DOHH2 (cell line): ENCODE measurements around the gene ADAMTS12.

ENCODE experiments used
- EZH2phosphoT487 ChIP-seq: fragments of 200-600 bp; sonication (generic); IDR thresholded peaks from 2 replicates; pipeline ENCODE4 v1.6.1; 2017; ENCODE audit warnings: borderline replicate concordance, mild to moderate bottlenecking, antibody characterized with exemption, low read length, moderate library complexity, mixed read lengths
- TF ChIP-seq, protein P1 (sequence below): fragments of 200-600 bp; sonication (generic); IDR thresholded peaks from one replicate; pipeline ENCODE4 v1.5.1; 2014; ENCODE audit warnings: antibody characterized with exemption, mild to moderate bottlenecking, low read depth, low read length; ENCODE audit not compliant: poor library complexity, severe bottlenecking

DNA sequence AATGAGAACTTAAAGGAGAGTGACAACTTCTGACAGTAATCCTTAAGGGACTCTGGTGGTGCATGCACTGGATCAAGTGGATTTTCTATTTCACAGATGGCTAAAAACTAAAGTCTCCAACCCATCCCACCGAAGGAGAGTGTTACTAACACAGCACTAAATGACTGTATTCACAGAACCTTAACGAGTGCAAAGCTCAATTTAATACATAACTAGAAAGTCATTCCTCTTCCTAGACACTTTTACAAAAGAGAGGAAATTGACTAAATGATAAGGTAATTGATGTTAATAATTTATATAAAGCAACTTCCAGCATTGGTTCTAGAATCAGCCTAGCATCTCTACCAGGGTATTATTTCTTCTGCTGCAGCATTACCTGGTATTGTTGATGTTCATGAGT is 189.8 kb downstream of the ADAMTS12 start:
- TF ChIP-seq, protein P1, sequence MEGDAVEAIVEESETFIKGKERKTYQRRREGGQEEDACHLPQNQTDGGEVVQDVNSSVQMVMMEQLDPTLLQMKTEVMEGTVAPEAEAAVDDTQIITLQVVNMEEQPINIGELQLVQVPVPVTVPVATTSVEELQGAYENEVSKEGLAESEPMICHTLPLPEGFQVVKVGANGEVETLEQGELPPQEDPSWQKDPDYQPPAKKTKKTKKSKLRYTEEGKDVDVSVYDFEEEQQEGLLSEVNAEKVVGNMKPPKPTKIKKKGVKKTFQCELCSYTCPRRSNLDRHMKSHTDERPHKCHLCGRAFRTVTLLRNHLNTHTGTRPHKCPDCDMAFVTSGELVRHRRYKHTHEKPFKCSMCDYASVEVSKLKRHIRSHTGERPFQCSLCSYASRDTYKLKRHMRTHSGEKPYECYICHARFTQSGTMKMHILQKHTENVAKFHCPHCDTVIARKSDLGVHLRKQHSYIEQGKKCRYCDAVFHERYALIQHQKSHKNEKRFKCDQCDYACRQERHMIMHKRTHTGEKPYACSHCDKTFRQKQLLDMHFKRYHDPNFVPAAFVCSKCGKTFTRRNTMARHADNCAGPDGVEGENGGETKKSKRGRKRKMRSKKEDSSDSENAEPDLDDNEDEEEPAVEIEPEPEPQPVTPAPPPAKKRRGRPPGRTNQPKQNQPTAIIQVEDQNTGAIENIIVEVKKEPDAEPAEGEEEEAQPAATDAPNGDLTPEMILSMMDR: no peak
- TF ChIP-seq EZH2phosphoT487: no peak
